SK-N-SH treated with all-trans-retinoic acid at 6 μM for 48 hours (cell line): Measurements from ENCODE around the gene DDIAS.

Experiments used
- ATAC-seq: fragments of 200-7000 bp; cut with Tn5 transposase; 3 replicates; pipeline ENCODE4 v1.9.1; 2020; ENCODE audit warnings: mild to moderate bottlenecking, moderate library complexity
- ARNTL ChIP-seq: fragments of 450-650 bp; formaldehyde crosslinking; IDR thresholded peaks from 2 replicates; pipeline ENCODE4 v1.5.0; 2020; ENCODE audit warnings: low read depth, mild to moderate bottlenecking, moderate library complexity, borderline replicate concordance
- BACH2 ChIP-seq: fragments of 250-450 bp; sonication (Bioruptor Pico); IDR thresholded peaks from 2 replicates; pipeline ENCODE4 v1.9.0; 2021; ENCODE audit warnings: mild to moderate bottlenecking, borderline replicate concordance
- CSDC2 ChIP-seq: fragments of 250-450 bp; sonication (Bioruptor Pico); IDR thresholded peaks from 2 replicates; pipeline ENCODE4 v1.5.0; 2020; ENCODE audit warnings: mild to moderate bottlenecking, moderate library complexity
- CSRNP3 ChIP-seq: fragments of 250-450 bp; sonication (Bioruptor Pico); IDR thresholded peaks from 2 replicates; pipeline ENCODE4 v1.5.1; 2021; ENCODE audit warnings: mild to moderate bottlenecking, moderate library complexity
- ESRRG ChIP-seq: fragments of 250-450 bp; sonication (Bioruptor Pico); IDR thresholded peaks from 2 replicates; pipeline ENCODE4 v1.6.1; 2021; ENCODE audit warnings: mild to moderate bottlenecking
- GLIS3 ChIP-seq: fragments of 250-450 bp; sonication (Bioruptor Pico); IDR thresholded peaks from 2 replicates; pipeline ENCODE4 v1.5.0; 2020; ENCODE audit warnings: mild to moderate bottlenecking, moderate library complexity
- ISL1 ChIP-seq: fragments of 250-450 bp; sonication (Bioruptor Pico); IDR thresholded peaks from 2 replicates; pipeline ENCODE4 v2.1.2; 2022; ENCODE audit warnings: mild to moderate bottlenecking, moderate library complexity
- OSR1 ChIP-seq: fragments of 250-450 bp; sonication (Bioruptor Pico); IDR thresholded peaks from 2 replicates; pipeline ENCODE4 v1.8.0; 2022; ENCODE audit warnings: moderate library complexity, mild to moderate bottlenecking, inconsistent platforms
- PATZ1 ChIP-seq: fragments of 250-450 bp; sonication (Bioruptor Pico); IDR thresholded peaks from 2 replicates; pipeline ENCODE4 v1.8.0; 2020; ENCODE audit warnings: mild to moderate bottlenecking, moderate library complexity, borderline replicate concordance
- POU6F1 ChIP-seq: fragments of 250-450 bp; sonication (Bioruptor Pico); IDR thresholded peaks from 2 replicates; pipeline ENCODE4 v1.8.0; 2021; ENCODE audit warnings: low read depth, mild to moderate bottlenecking, moderate library complexity, borderline replicate concordance
- PPARA ChIP-seq: fragments of 250-450 bp; sonication (Bioruptor Pico); IDR thresholded peaks from 2 replicates; pipeline ENCODE4 v1.5.0; 2020; ENCODE audit warnings: mild to moderate bottlenecking, borderline replicate concordance
- RARB ChIP-seq: fragments of 250-450 bp; sonication (Bioruptor Pico); IDR thresholded peaks from 2 replicates; pipeline ENCODE4 v1.8.0; 2021; ENCODE audit warnings: mild to moderate bottlenecking, moderate library complexity
- SNAI2 ChIP-seq: fragments of 250-450 bp; sonication (Bioruptor Pico); IDR thresholded peaks from 2 replicates; pipeline ENCODE4 v1.5.0; 2020; ENCODE audit warnings: mild to moderate bottlenecking, moderate library complexity
- TCF4 ChIP-seq: fragments of 250-450 bp; sonication (Bioruptor Pico); IDR thresholded peaks from 2 replicates; pipeline ENCODE4 v1.8.0; 2021; ENCODE audit warnings: mild to moderate bottlenecking, moderate library complexity, borderline replicate concordance
- TOX ChIP-seq: fragments of 250-450 bp; sonication (Bioruptor Pico); IDR thresholded peaks from 2 replicates; pipeline ENCODE4 v1.8.0; 2021; ENCODE audit warnings: mild to moderate bottlenecking, moderate library complexity, borderline replicate concordance
- ZFP3 ChIP-seq: fragments of 250-450 bp; sonication (Bioruptor Pico); IDR thresholded peaks from 2 replicates; pipeline ENCODE4 v1.5.0; 2020; ENCODE audit warnings: mild to moderate bottlenecking, moderate library complexity
- ZNF565 ChIP-seq: fragments of 450-650 bp; formaldehyde crosslinking; conservative IDR thresholded peaks from 2 replicates; pipeline ENCODE4 v1.5.0; 2020; ENCODE audit warnings: low read depth, mild to moderate bottlenecking, moderate library complexity
- ZNF70 ChIP-seq: fragments of 450-650 bp; formaldehyde crosslinking; IDR thresholded peaks from 2 replicates; pipeline ENCODE4 v1.5.0; 2020; ENCODE audit warnings: mild to moderate bottlenecking, moderate library complexity
- ZNF8 ChIP-seq: fragments of 450-650 bp; formaldehyde crosslinking; IDR thresholded peaks from 2 replicates; pipeline ENCODE4 v1.5.0; 2020; ENCODE audit warnings: mild to moderate bottlenecking, moderate library complexity
- TF ChIP-seq, protein P1 (sequence below): fragments of 250-450 bp; sonication (Bioruptor Pico); IDR thresholded peaks from 2 replicates; pipeline ENCODE4 v1.5.0; 2020; ENCODE audit warnings: mild to moderate bottlenecking, moderate library complexity
- TF ChIP-seq, protein P2 (sequence below): fragments of 250-450 bp; sonication (Bioruptor Pico); IDR thresholded peaks from 2 replicates; pipeline ENCODE4 v1.5.1; 2020; ENCODE audit warnings: low read depth, mild to moderate bottlenecking, moderate library complexity

The DDIAS gene

DNA sequence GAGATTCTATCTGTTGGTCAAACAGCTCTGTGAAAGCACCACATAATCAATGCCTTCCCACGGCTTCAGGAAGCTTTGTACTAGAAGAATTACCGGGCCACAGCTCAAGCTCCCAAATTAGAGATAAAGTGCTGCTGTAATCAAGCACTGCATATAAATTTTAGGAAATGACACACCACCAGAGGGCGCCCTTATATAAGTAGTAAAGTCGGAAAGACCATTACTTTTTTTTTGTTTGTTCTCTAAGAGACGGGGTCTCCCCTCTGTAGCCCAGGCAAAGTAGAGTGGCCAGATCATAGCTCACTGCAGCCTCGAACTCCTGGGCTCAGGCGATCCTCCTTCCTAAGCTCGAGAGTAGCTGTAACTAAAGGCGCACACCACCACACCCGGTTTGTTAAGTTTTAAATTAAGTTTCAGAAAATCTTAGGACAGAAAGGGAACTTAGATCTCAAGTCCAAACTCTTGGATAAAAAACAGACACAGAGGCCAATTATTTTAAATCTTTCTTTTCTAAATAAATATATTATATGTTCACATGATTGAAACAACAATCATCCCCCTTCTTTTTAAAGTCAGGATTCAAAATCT is 33.9 kb upstream of the DDIAS start (continued):
- TF ChIP-seq, protein P1, sequence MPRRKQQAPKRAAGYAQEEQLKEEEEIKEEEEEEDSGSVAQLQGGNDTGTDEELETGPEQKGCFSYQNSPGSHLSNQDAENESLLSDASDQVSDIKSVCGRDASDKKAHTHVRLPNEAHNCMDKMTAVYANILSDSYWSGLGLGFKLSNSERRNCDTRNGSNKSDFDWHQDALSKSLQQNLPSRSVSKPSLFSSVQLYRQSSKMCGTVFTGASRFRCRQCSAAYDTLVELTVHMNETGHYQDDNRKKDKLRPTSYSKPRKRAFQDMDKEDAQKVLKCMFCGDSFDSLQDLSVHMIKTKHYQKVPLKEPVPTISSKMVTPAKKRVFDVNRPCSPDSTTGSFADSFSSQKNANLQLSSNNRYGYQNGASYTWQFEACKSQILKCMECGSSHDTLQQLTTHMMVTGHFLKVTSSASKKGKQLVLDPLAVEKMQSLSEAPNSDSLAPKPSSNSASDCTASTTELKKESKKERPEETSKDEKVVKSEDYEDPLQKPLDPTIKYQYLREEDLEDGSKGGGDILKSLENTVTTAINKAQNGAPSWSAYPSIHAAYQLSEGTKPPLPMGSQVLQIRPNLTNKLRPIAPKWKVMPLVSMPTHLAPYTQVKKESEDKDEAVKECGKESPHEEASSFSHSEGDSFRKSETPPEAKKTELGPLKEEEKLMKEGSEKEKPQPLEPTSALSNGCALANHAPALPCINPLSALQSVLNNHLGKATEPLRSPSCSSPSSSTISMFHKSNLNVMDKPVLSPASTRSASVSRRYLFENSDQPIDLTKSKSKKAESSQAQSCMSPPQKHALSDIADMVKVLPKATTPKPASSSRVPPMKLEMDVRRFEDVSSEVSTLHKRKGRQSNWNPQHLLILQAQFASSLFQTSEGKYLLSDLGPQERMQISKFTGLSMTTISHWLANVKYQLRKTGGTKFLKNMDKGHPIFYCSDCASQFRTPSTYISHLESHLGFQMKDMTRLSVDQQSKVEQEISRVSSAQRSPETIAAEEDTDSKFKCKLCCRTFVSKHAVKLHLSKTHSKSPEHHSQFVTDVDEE (CRISPR knock-in tag): no peak

- no peak for ATAC-seq
- TF ChIP-seq GLIS3 (no peak), POU6F1 (CRISPR knock-in tag) (no peak), PPARA (CRISPR knock-in tag) (no peak), ZNF8 (CRISPR knock-in tag) (no peak), ZNF565 (no peak), ZNF70 (CRISPR knock-in tag) (no peak), OSR1 (CRISPR knock-in tag) (no peak), PATZ1 (CRISPR knock-in tag) (no peak), CSRNP3 (CRISPR knock-in tag) (no peak), SNAI2 (CRISPR knock-in tag) (no peak), ZFP3 (CRISPR knock-in tag) (no peak), CSDC2 (CRISPR knock-in tag) (no peak), ARNTL (CRISPR knock-in tag) (no peak), TOX (CRISPR knock-in tag) (no peak), ESRRG (CRISPR knock-in tag) (no peak)
- TF ChIP-seq, protein P1 (CRISPR knock-in tag): no peak
- TF ChIP-seq, protein P2, sequence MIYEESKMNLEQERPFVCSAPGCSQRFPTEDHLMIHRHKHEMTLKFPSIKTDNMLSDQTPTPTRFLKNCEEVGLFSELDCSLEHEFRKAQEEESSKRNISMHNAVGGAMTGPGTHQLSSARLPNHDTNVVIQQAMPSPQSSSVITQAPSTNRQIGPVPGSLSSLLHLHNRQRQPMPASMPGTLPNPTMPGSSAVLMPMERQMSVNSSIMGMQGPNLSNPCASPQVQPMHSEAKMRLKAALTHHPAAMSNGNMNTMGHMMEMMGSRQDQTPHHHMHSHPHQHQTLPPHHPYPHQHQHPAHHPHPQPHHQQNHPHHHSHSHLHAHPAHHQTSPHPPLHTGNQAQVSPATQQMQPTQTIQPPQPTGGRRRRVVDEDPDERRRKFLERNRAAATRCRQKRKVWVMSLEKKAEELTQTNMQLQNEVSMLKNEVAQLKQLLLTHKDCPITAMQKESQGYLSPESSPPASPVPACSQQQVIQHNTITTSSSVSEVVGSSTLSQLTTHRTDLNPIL (CRISPR knock-in tag): no peak
These were observed 31.9 kb upstream of the DDIAS start for GRCh38 chr11:82869657-82870056.

- TF ChIP-seq, protein P2 (CRISPR knock-in tag): no peak
- no peak for TF ChIP-seq ISL1 (CRISPR knock-in tag)
- no peak for TF ChIP-seq RARB (CRISPR knock-in tag)
- no peak for TF ChIP-seq ESRRG (CRISPR knock-in tag)
- no peak for TF ChIP-seq BACH2 (CRISPR knock-in tag)
- no peak for TF ChIP-seq TCF4 (CRISPR knock-in tag)
- ATAC-seq: no peak
These were observed 29.9 kb upstream of the DDIAS start for GRCh38 chr11:82871646-82872045.
